K562 (cell line): ENCODE results near the gene PRAME. TPM values are rescaled to one million over a fixed set of nuclear protein-coding genes. Genes with fewer than 3 reads are reported as not detected.
A peak's percentile ranks its signal among the peaks of the same experiment; 100 is the strongest.

Experiments
- ATAC-seq: fragments of 200-7000 bp; cut with Tn5 transposase; 3 replicates; pipeline ENCODE4 v1.9.1; 2020; ENCODE audit warnings: moderate library complexity
- BruUV-seq: library from RNA; stranded (reverse); fragments of 400-500 nt; replicated peaks from 2 replicates; lab custom pipeline; 2021; lab: Mats Ljungman, UMichigan
- CTCF ChIA-PET: fragments of 300-600 bp; formaldehyde crosslinking; extraction: SDS; loops from one replicate; lab custom pipeline; 2021; ENCODE audit warnings: low intra/inter-chr PET ratio; lab: Yijun Ruan, JAX
- POLR2A ChIA-PET: fragments of 300-600, 350-650 bp; sonication (Branson Sonifier 250); formaldehyde crosslinking; extraction: SDS; loops from one replicate; lab custom pipeline; 2021; ENCODE audit warnings: antibody characterized with exemption, inconsistent platforms; lab: Yijun Ruan, JAX
- DNase-seq, 4 experiments: peaks; one replicate each; pipeline versions ENCODE4 v3.0.0 to v3.0.0-alpha.2; 2011 to 2018; ENCODE audit warnings: low spot score in 3 of 4, mixed read lengths in 3 of 4; ENCODE audit errors: extremely low read depth in 1 of 4
- FAIRE-seq: peaks from 2 replicates; lab custom pipeline; 2011; peaks lifted over from hg19 to GRCh38; lab: Jason Lieb, UNC
- H2AFZ ChIP-seq: 2 replicates; pipeline ENCODE4 v1.6.0; 2011; ENCODE audit warnings: low read depth, low read length, control low read depth, inconsistent platforms
- H3K27ac ChIP-seq: fragments of 200-600 bp; 3 replicates; pipeline ENCODE4 v1.8.0; 2011; ENCODE audit warnings: low read depth, mild to moderate bottlenecking, control low read depth, inconsistent platforms, low read length, moderate library complexity, mixed read lengths; ENCODE audit errors: extremely low read depth
- H3K27me3 ChIP-seq, 2 experiments: fragments of 300-600 bp in 1 of 2; 2 replicates in 1 of 2; 3 replicates in 1 of 2; pipeline versions ENCODE4 v1.6.0 to v1.8.0; 2011; ENCODE audit warnings: inconsistent platforms in 2 of 2, low read length in 2 of 2, mild to moderate bottlenecking in 1 of 2, mixed read lengths in 1 of 2, moderate library complexity in 1 of 2; ENCODE audit not compliant: control insufficient read depth in 2 of 2, insufficient read depth in 2 of 2
- H3K36me3 ChIP-seq: fragments of 300-600 bp; 3 replicates; pipeline ENCODE4 v1.8.0; 2011; ENCODE audit warnings: mild to moderate bottlenecking, low read length, inconsistent platforms; ENCODE audit not compliant: control insufficient read depth, insufficient read depth
- H3K4me1 ChIP-seq, 2 experiments: fragments of 200-600 bp in 1 of 2; replicated peaks in 1 of 2; 2 replicates in 1 of 2; 3 replicates in 1 of 2; pipeline versions ENCODE4 v1.5.1 to v1.8.0; 2011; ENCODE audit warnings: inconsistent platforms in 2 of 2, low read length in 2 of 2, mild to moderate bottlenecking in 1 of 2, mixed read lengths in 1 of 2, moderate library complexity in 1 of 2; ENCODE audit not compliant: control insufficient read depth in 2 of 2, insufficient read depth in 2 of 2
- H3K4me2 ChIP-seq: 2 replicates; pipeline ENCODE4 v1.6.1; 2011; ENCODE audit warnings: low read length, control low read depth, inconsistent platforms, mixed read lengths; ENCODE audit not compliant: insufficient read depth
- H3K4me3 ChIP-seq: fragments of 200-600 bp; sonication (generic), shearing (Covaris generic); 2 replicates; pipeline ENCODE4 v1.5.1; 2016; ENCODE audit warnings: control low read depth, inconsistent platforms
- H3K79me2 ChIP-seq: fragments of 200-600 bp; 3 replicates; pipeline ENCODE4 v1.8.0; 2011; ENCODE audit warnings: low read length, inconsistent platforms; ENCODE audit not compliant: control insufficient read depth, insufficient read depth
- H3K9ac ChIP-seq, 2 experiments: 2 replicates each; pipeline versions ENCODE4 v1.6.0 to v1.6.1; 2011; ENCODE audit warnings: low read depth in 2 of 2, low read length in 2 of 2, control low read depth in 1 of 2, inconsistent platforms in 1 of 2, mild to moderate bottlenecking in 1 of 2, mixed read lengths in 1 of 2; ENCODE audit not compliant: insufficient read depth in 1 of 2
- H3K9me1 ChIP-seq: one replicate; pipeline ENCODE4 v1.6.0; 2011; ENCODE audit warnings: inconsistent platforms, mild to moderate bottlenecking, low read length, moderate library complexity; ENCODE audit not compliant: control insufficient read depth, insufficient read depth
- H3K9me3 ChIP-seq: replicated peaks from 2 replicates; pipeline ENCODE4 v1.5.1; 2011; ENCODE audit warnings: low read depth, low read length, inconsistent platforms; ENCODE audit not compliant: control insufficient read depth, insufficient read depth
- H4K20me1 ChIP-seq: replicated peaks from 2 replicates; pipeline ENCODE4 v1.6.1; 2011; ENCODE audit warnings: low read length, inconsistent platforms, mixed read lengths; ENCODE audit not compliant: control insufficient read depth, insufficient read depth
- NCOA2 ChIP-seq, 2 experiments: fragments of 450-650 bp; IDR thresholded peaks; 2 replicates each; pipeline ENCODE4 v1.6.1; 2018; ENCODE audit warnings: mild to moderate bottlenecking in 2 of 2, moderate library complexity in 1 of 2; ENCODE audit not compliant: partially characterized antibody in 2 of 2
- NCOR1 ChIP-seq: fragments of 450-650 bp; IDR thresholded peaks from 2 replicates; pipeline ENCODE4 v1.6.1; 2016; ENCODE audit warnings: mild to moderate bottlenecking, moderate library complexity
- WGBS: fragments of 100-300 bp; shearing (Covaris generic); methylation state at CpG from one replicate; pipeline ENCODE4 v1.1.6; 2016; ENCODE audit warnings: low coverage, mixed read lengths; ENCODE audit not compliant: insufficient coverage; ENCODE audit errors: missing lambda C conversion rate; 5-methylcytosine and 5-hydroxymethylcytosine counted together
- in situ Hi-C: fragments of 300-500 bp; cut with MboI; formaldehyde crosslinking; loops from 4 replicates; pipeline ENCODE4 v1.15.0; 2018; ENCODE audit warnings: inconsistent platforms, mixed read lengths
- intact Hi-C: fragments of 100-400 bp; cut with micrococcal nuclease; formaldehyde crosslinking; loops from 2 replicates; pipeline ENCODE4 v1.14.2; 2022
- polyA plus RNA-seq, 8 experiments: library from polyadenylated mRNA; depleted of rRNA in 4 of 8; stranded (reverse) in 5 of 8; unstranded in 3 of 8; fragments of >200 nt; fragmentation: Nextera tagmentation in 2 of 8; fragmentation: Illumina TruSeq in 1 of 8; extraction: Ambion mirVana in 2 of 8; extraction: Trizol in 1 of 8; gene quantifications; 2 replicates each; pipeline versions ENCODE4 v1.2.1 to v1.2.3, GENCODE V29; 2011 to 2014; ENCODE audit warnings: inconsistent platforms in 1 of 8, missing spikeins in 1 of 8
- total RNA-seq, 7 experiments: library from RNA; depleted of rRNA in 6 of 7; stranded (reverse); fragments of >200 nt in 6 of 7; fragmentation: Illumina TruSeq in 2 of 7; extraction: Trizol in 2 of 7; gene quantifications; 2 replicates each; pipeline versions ENCODE4 v1.2.1 to v1.2.3, GENCODE V29; 2011 to 2021; ENCODE audit warnings: low replicate concordance in 1 of 7
- TF ChIP-seq, protein P1 (sequence below), 2 experiments: fragments of 450-650 bp in 1 of 2; sonication (generic) in 1 of 2; formaldehyde crosslinking in 1 of 2; IDR thresholded peaks in 1 of 2; conservative IDR thresholded peaks in 1 of 2; 2 replicates each; pipeline versions ENCODE4 v1.6.1 to v1.8.1; 2016 to 2023; ENCODE audit warnings: mild to moderate bottlenecking in 2 of 2, moderate library complexity in 2 of 2, inconsistent platforms in 1 of 2, missing genetic modification reagents in 1 of 2
- TF ChIP-seq, protein P2 (sequence below): sonication (generic); formaldehyde crosslinking; IDR thresholded peaks from 2 replicates; pipeline ENCODE4 v1.8.1; 2023; ENCODE audit warnings: mild to moderate bottlenecking, missing genetic modification reagents, moderate library complexity
- TF ChIP-seq, protein P3 (sequence below): fragments of 150-350 bp; conservative IDR thresholded peaks from 2 replicates; pipeline ENCODE4 v1.6.1; 2014; ENCODE audit warnings: low read length

PRAME gene
- total and polyA plus RNA-seq, 9 of the 15 experiments (the other 6 are each of a cell fraction or from before 2014, with no cell fraction given), result 662 to 2,141 (median 1,142) TPM

DNA sequence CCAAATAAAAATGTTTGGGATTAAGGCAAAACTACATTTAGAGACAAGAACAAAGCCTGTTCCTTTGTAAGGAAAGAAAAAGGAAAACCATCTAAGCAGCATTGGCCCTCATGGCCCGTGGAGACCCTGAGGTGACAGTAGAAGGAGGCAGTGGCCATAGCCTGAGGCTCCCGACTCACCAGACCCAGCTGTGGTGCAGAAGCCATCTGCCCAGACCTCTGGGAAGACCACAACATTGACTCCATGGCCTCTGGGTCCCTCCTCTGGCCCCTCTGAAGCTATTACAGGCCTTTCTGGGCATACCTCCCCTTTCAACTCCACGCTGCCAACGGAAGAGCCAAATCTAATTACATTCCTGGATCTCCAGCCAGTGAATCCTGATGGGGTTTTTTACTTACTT lies 6.4 kb downstream of the PRAME start:
- CTCF ChIA-PET, result interaction anchor here (0.6 to 2.7 kb wide), 10 partner anchors 9 to 219 kb away, joined by 3 to 25 read pairs (median 3); no protein-coding TSS in a partner anchor
- Histone ChIP-seq H2AFZ (no peak overlapping the region), H3K9me1 (peaks cover 70% of the 10 kb centered on the region), H3K9ac (peak overlapping the region in 1 of 2 experiments; percentile 81; a peak in 2 of 4 replicates), H3K36me3 (peaks cover 97% of the 10 kb centered on the region), H3K27me3 (no peaks in the 10 kb centered on the region), H3K9me3 (no peaks in the 10 kb centered on the region), H4K20me1 (peaks cover 87% of the 10 kb centered on the region), H3K79me2 (peaks cover 87% of the 10 kb centered on the region), H3K27ac (peak overlapping the region; percentile 2; the same call in 2 of the 3 replicates), H3K4me1 (peaks cover 52 to 63% of the 10 kb centered on the region in 2 experiments), H3K4me2 (peak overlapping the region; percentile 8; the same call in 1 of the 2 replicates), H3K4me3 (no peak overlapping the region)
- intact Hi-C loops (loop anchor here (1.0 to 10.0 kb wide), 4 partner anchors 88 to 918 kb away; partner anchors contain the start of genes CCDC116, MAPK1 and YDJC), in situ Hi-C loops (no loop called here)
- WGBS, result 84% methylated on average over 4 of the region's 4 CpGs
- FAIRE-seq (no peak), DNase-seq (peak; percentile 84 to 87 (median 86)), ATAC-seq (peak; percentile 21)
- POLR2A ChIA-PET, result interaction anchor here (0.7 to 15.3 kb wide), 13 partner anchors 13 to 352 kb away, joined by 3 to 708 read pairs (median 4); partner anchors contain the start of genes ZNF280A and ZNF280B
- BruUV-seq, result no TSS peak
- TF ChIP-seq, protein P1, sequence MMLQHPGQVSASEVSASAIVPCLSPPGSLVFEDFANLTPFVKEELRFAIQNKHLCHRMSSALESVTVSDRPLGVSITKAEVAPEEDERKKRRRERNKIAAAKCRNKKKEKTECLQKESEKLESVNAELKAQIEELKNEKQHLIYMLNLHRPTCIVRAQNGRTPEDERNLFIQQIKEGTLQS (IDR thresholded peaks at IDR 0.05), result no peak
- TF ChIP-seq, protein P1 (CRISPR knock-in tag; conservative IDR thresholded peaks at IDR 0.05), result peak; percentile 22; the same call in 1 of the 2 replicates
- TF ChIP-seq NCOA2 (IDR thresholded peaks at IDR 0.05; ENCODE audit: partially characterized antibody in 2 of 2), result no peak
- TF ChIP-seq, protein P2, sequence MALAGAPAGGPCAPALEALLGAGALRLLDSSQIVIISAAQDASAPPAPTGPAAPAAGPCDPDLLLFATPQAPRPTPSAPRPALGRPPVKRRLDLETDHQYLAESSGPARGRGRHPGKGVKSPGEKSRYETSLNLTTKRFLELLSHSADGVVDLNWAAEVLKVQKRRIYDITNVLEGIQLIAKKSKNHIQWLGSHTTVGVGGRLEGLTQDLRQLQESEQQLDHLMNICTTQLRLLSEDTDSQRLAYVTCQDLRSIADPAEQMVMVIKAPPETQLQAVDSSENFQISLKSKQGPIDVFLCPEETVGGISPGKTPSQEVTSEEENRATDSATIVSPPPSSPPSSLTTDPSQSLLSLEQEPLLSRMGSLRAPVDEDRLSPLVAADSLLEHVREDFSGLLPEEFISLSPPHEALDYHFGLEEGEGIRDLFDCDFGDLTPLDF (CRISPR knock-in tag), result peak; percentile 54; the same call in 1 of the 2 replicates
- TF ChIP-seq, protein P3, sequence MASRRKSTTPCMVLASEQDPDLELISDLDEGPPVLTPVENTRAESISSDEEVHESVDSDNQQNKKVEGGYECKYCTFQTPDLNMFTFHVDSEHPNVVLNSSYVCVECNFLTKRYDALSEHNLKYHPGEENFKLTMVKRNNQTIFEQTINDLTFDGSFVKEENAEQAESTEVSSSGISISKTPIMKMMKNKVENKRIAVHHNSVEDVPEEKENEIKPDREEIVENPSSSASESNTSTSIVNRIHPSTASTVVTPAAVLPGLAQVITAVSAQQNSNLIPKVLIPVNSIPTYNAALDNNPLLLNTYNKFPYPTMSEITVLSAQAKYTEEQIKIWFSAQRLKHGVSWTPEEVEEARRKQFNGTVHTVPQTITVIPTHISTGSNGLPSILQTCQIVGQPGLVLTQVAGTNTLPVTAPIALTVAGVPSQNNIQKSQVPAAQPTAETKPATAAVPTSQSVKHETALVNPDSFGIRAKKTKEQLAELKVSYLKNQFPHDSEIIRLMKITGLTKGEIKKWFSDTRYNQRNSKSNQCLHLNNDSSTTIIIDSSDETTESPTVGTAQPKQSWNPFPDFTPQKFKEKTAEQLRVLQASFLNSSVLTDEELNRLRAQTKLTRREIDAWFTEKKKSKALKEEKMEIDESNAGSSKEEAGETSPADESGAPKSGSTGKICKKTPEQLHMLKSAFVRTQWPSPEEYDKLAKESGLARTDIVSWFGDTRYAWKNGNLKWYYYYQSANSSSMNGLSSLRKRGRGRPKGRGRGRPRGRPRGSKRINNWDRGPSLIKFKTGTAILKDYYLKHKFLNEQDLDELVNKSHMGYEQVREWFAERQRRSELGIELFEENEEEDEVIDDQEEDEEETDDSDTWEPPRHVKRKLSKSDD, result no peak
- TF ChIP-seq NCOR1, result no peak
